DOHH2 (cell line): ENCODE measurements around the gene ARHGDIB.

ENCODE experiments used
- H3F3A ChIP-seq: fragments of 200-600 bp; sonication (generic), shearing (Covaris generic); 2 replicates; pipeline ENCODE4 v1.6.0; 2016; ENCODE audit warnings: antibody characterized with exemption, mild to moderate bottlenecking; ENCODE audit not compliant: control insufficient read depth, insufficient read depth
- H3K27ac ChIP-seq: fragments of 200-600 bp; sonication (generic); 2 replicates; pipeline ENCODE4 v1.5.1; 2014; ENCODE audit warnings: low read depth, mild to moderate bottlenecking, low read length, moderate library complexity
- H3K27me3 ChIP-seq: fragments of 200-600 bp; sonication (generic); 2 replicates; pipeline ENCODE4 v1.6.1; 2014; ENCODE audit warnings: mild to moderate bottlenecking, low read length, mixed read lengths; ENCODE audit not compliant: control insufficient read depth
- H3K36me3 ChIP-seq: fragments of 200-600 bp; sonication (generic); 2 replicates; pipeline ENCODE4 v1.6.1; 2014; ENCODE audit warnings: mild to moderate bottlenecking, low read length, moderate library complexity, mixed read lengths; ENCODE audit not compliant: control insufficient read depth
- H3K4me1 ChIP-seq: fragments of 200-600 bp; sonication (generic); 2 replicates; pipeline ENCODE4 v1.6.1; 2014; ENCODE audit warnings: mild to moderate bottlenecking, low read length, mixed read lengths; ENCODE audit not compliant: control insufficient read depth
- H3K4me2 ChIP-seq: fragments of 200-600 bp; sonication (generic); 2 replicates; pipeline ENCODE4 v1.6.0; 2014; ENCODE audit warnings: mild to moderate bottlenecking, low read length, moderate library complexity
- H3K4me3 ChIP-seq: fragments of 200-600 bp; sonication (generic); 2 replicates; pipeline ENCODE4 v1.5.1; 2014; ENCODE audit warnings: mild to moderate bottlenecking, low read length, mixed read lengths
- H3K79me2 ChIP-seq: fragments of 200-600 bp; sonication (generic); 2 replicates; pipeline ENCODE4 v1.6.1; 2014; ENCODE audit warnings: mild to moderate bottlenecking, low read length, mixed read lengths; ENCODE audit not compliant: control insufficient read depth
- H3K9me2 ChIP-seq: fragments of 200-600 bp; sonication (generic); replicated peaks from 2 replicates; pipeline ENCODE4 v1.6.1; 2014; ENCODE audit warnings: mild to moderate bottlenecking, low read length, mixed read lengths; ENCODE audit not compliant: control insufficient read depth
- H3K9me3 ChIP-seq: fragments of 200-600 bp; sonication (generic); 2 replicates; pipeline ENCODE4 v1.6.1; 2014; ENCODE audit warnings: antibody characterized with exemption, low read length, mixed read lengths; ENCODE audit not compliant: control insufficient read depth, insufficient read depth
- H4K20me1 ChIP-seq: fragments of 200-600 bp; sonication (generic); 2 replicates; pipeline ENCODE4 v1.6.0; 2014; ENCODE audit warnings: low read depth, mild to moderate bottlenecking, antibody characterized with exemption, low read length, moderate library complexity; ENCODE audit not compliant: control insufficient read depth, insufficient read depth
- CTCF ChIP-seq: fragments of 200-600 bp; sonication (generic); IDR thresholded peaks from one replicate; pipeline ENCODE4 v1.5.1; 2014; ENCODE audit warnings: antibody characterized with exemption, mild to moderate bottlenecking, low read depth, low read length; ENCODE audit not compliant: poor library complexity, severe bottlenecking
- EZH2phosphoT487 ChIP-seq: fragments of 200-600 bp; sonication (generic); IDR thresholded peaks from 2 replicates; pipeline ENCODE4 v1.6.1; 2017; ENCODE audit warnings: borderline replicate concordance, mild to moderate bottlenecking, antibody characterized with exemption, low read length, moderate library complexity, mixed read lengths

ARHGDIB gene

GRCh38 chr12:14892726-14893505 lies 68.5 kb downstream of the ARHGDIB start:
- Histone ChIP-seq H3K4me3 (no peak overlapping the region), H3K9me3 (no peaks in the 10 kb centered on the region), H3K9me2 (no peaks in the 10 kb centered on the region), H4K20me1 (no peaks in the 10 kb centered on the region), H3K79me2 (no peaks in the 10 kb centered on the region), H3K4me2 (no peak overlapping the region), H3K27ac (no peak overlapping the region), H3K36me3 (no peaks in the 10 kb centered on the region), H3K27me3 (no peaks in the 10 kb centered on the region), H3F3A (no peaks in the 10 kb centered on the region), H3K4me1 (no peaks in the 10 kb centered on the region)
- TF ChIP-seq EZH2phosphoT487 (no peak), CTCF (peak; percentile 36)
